Measurements from ENCODE around the gene TMEM266. TPM values are rescaled to one million over a fixed set of nuclear protein-coding genes. Genes with fewer than 3 reads are reported as not detected.
A peak's percentile ranks its signal among the peaks of the same experiment; 100 is the strongest.

The TMEM266 gene
- total and polyA plus RNA-seq, 2 donors, result 0.11 to 0.16 TPM

- 96% methylated on average over 7 of the region's 7 CpGs for WGBS
Measured at GRCh38 chr15:76180321-76180720, 120.5 kb downstream of the TMEM266 start.

GRCh38 chr15:76181705-76182107, 121.9 kb downstream of the TMEM266 start:
- Histone ChIP-seq H3K4me1 (ENCODE audit: insufficient read depth) (peaks cover 1% of the 10 kb centered on the region), H3K4me3 (ENCODE audit: low read depth, low read length) (no peak overlapping the region), H3K27ac (ENCODE audit: low read depth) (no peak overlapping the region), H3K36me3 (ENCODE audit: insufficient read depth) (no peaks in the 10 kb centered on the region)
- no peak for DNase-seq (ENCODE audit: extremely low spot score)
- WGBS, result 85% methylated on average over 9 of the region's 9 CpGs

More at GRCh38 chr15:76180321-76180720, 120.5 kb downstream of the TMEM266 start:
- no peak for DNase-seq (ENCODE audit: extremely low spot score)
- H3K4me3 ChIP-seq (ENCODE audit: low read depth, low read length), result no peak overlapping the region
- H3K36me3 ChIP-seq (ENCODE audit: insufficient read depth), result no peaks in the 10 kb centered on the region
- no peak overlapping the region for H3K27ac ChIP-seq (ENCODE audit: low read depth)
- peaks cover 1% of the 10 kb centered on the region for H3K4me1 ChIP-seq (ENCODE audit: insufficient read depth)

- Histone ChIP-seq H3K27ac (ENCODE audit: low read depth) (no peak overlapping the region), H3K4me1 (ENCODE audit: insufficient read depth) (peaks cover 1% of the 10 kb centered on the region), H3K36me3 (ENCODE audit: insufficient read depth) (no peaks in the 10 kb centered on the region), H3K4me3 (ENCODE audit: low read depth, low read length) (no peak overlapping the region)
- 60% methylated on average over 10 of the region's 10 CpGs for WGBS
- no peak for DNase-seq (ENCODE audit: extremely low spot score)
Measured at GRCh38 chr15:76183930-76184649, 124.3 kb downstream of the TMEM266 start.

GRCh38 chr15:76184650-76185035, 124.9 kb downstream of the TMEM266 start:
- 84% methylated on average over 13 of the region's 13 CpGs for WGBS
- H3K4me1 ChIP-seq (ENCODE audit: insufficient read depth), result peaks cover 1% of the 10 kb centered on the region
- no peak for DNase-seq (ENCODE audit: extremely low spot score)

GRCh38 chr15:76185716-76186115, 125.9 kb downstream of the TMEM266 start:
- Histone ChIP-seq H3K27ac (ENCODE audit: low read depth) (no peak overlapping the region), H3K4me3 (ENCODE audit: low read depth, low read length) (no peak overlapping the region), H3K36me3 (ENCODE audit: insufficient read depth) (no peaks in the 10 kb centered on the region), H3K4me1 (ENCODE audit: insufficient read depth) (peaks cover 1% of the 10 kb centered on the region)
- DNase-seq (ENCODE audit: extremely low spot score), result no peak
- WGBS, result 63% methylated on average over 3 of the region's 3 CpGs

More at GRCh38 chr15:76184650-76185035, 124.9 kb downstream of the TMEM266 start:
- Histone ChIP-seq H3K4me3 (ENCODE audit: low read depth, low read length) (no peak overlapping the region), H3K36me3 (ENCODE audit: insufficient read depth) (no peaks in the 10 kb centered on the region), H3K27ac (ENCODE audit: low read depth) (no peak overlapping the region)

DNA sequence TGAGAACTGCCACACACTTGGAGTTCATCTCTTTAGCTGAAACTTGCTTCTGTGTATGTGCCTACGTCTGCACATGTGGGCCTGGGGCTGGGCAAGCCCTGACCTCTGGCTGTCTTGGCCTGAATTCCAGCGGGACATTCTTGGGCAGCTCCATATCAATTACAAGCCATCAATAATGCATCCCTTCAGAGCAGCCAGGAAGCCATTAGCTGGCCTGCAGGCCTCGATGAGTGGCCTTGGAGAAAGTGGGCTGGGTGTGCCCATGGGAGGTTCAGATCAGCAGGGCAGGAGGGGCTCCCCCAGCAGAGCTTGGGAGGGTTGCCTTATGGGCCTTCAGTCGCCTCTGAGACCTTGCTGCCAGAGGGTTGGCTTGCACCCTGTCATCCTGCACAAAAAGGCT, 127.4 kb downstream of the TMEM266 start:
- WGBS, result 80% methylated on average over 4 of the region's 4 CpGs
- no peak for DNase-seq (ENCODE audit: extremely low spot score)

DNA sequence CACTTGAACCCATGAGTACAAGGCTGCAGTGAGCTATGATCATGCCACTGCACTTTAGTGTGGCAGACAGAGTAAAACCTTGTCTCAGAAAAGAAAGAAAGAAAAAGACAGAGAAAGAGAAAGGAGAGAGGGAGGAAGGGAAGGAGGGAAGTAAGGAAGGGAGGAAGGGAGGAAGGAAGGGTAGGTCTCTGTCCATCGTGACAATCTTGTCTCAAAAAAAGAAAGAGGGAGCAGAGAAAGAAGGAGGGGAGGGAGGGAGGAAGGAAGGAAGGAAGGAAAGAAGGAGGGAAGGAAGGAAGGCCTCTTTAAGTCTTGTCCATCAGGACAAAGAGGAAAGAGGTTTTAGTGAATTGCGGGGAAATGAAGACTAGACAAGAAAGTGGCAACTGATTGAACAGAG, 129.3 kb downstream of the TMEM266 start:
- no peak overlapping the region for H3K4me3 ChIP-seq (ENCODE audit: low read depth, low read length)
- no peak overlapping the region for H3K27ac ChIP-seq (ENCODE audit: low read depth)
- no peak for DNase-seq (ENCODE audit: extremely low spot score)
- 71% methylated on average over 2 of the region's 2 CpGs for WGBS
- H3K4me1 ChIP-seq (ENCODE audit: insufficient read depth), result peaks cover 1% of the 10 kb centered on the region
- no peaks in the 10 kb centered on the region for H3K36me3 ChIP-seq (ENCODE audit: insufficient read depth)

More for the DNA sequence above, 127.4 kb downstream of the TMEM266 start:
- Histone ChIP-seq H3K4me1 (ENCODE audit: insufficient read depth) (peaks cover 1% of the 10 kb centered on the region), H3K36me3 (ENCODE audit: insufficient read depth) (no peaks in the 10 kb centered on the region), H3K27ac (ENCODE audit: low read depth) (no peak overlapping the region), H3K4me3 (ENCODE audit: low read depth, low read length) (no peak overlapping the region)

DNA sequence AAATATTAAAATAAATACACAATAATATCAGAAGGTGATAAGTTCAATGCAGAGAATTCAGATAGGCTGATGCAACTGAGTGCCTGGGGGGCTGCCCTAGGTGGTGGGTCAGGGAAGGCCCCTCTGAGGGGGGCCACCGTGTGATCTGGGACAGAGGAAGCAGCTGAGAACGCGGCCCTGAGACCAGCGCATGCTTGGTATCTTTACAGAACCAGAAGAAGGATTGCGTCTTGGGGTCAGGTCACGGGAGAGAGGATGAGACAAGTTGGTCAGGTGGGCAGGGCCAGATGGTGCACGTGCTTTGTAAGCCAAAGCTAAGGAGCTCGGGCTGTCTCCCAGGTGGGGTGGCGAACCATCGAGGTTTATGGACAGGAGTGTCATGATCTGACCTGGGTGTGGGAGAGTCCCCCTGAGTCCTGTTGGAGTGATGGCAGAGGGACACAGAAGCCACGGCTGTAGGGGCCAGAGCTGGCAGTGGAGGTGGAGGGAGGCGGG, 130.3 kb downstream of the TMEM266 start:
- Histone ChIP-seq H3K27ac (ENCODE audit: low read depth) (no peak overlapping the region), H3K4me3 (ENCODE audit: low read depth, low read length) (no peak overlapping the region), H3K36me3 (ENCODE audit: insufficient read depth) (no peaks in the 10 kb centered on the region), H3K4me1 (ENCODE audit: insufficient read depth) (no peaks in the 10 kb centered on the region)
- 54% methylated on average over 12 of the region's 12 CpGs for WGBS
- DNase-seq (ENCODE audit: extremely low spot score), result no peak

- Histone ChIP-seq H3K27ac (ENCODE audit: low read depth) (no peak overlapping the region), H3K4me1 (ENCODE audit: insufficient read depth) (no peaks in the 10 kb centered on the region), H3K4me3 (ENCODE audit: low read depth, low read length) (no peak overlapping the region), H3K36me3 (ENCODE audit: insufficient read depth) (no peaks in the 10 kb centered on the region)
- peak; percentile 45 for DNase-seq (ENCODE audit: extremely low spot score)
- WGBS, result 20% methylated on average over 34 of the region's 34 CpGs
Measured at GRCh38 chr15:76190751-76191538, 131.2 kb downstream of the TMEM266 start.

- Histone ChIP-seq H3K27ac (ENCODE audit: low read depth) (no peak overlapping the region), H3K36me3 (ENCODE audit: insufficient read depth) (no peaks in the 10 kb centered on the region), H3K4me3 (ENCODE audit: low read depth, low read length) (no peak overlapping the region), H3K4me1 (ENCODE audit: insufficient read depth) (no peaks in the 10 kb centered on the region)
- WGBS, result 61% methylated on average over 55 of the region's 55 CpGs
- no peak for DNase-seq (ENCODE audit: extremely low spot score)
Measured at GRCh38 chr15:76191539-76192244, 131.9 kb downstream of the TMEM266 start.

DNA sequence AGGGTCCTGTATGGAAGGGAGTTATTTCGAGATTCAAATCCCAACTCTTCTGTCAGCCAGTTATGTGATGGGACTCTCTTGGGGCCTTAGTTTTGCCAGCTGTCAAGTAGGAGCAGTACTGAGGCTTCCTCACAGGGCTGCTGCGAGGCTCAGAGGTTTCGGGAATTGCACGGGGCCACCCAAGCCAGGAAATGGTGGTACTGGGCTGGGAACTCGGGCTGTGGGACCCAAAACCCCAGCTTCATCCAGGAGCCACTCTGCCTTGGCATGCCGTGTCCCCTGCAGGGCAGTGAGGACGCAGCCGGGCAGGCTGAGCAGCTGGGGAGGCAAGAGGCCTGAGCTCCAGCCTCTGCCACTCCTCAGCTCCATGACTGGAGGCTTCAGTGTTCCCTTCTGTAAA, 132.9 kb downstream of the TMEM266 start:
- DNase-seq (ENCODE audit: extremely low spot score), result no peak
- Histone ChIP-seq H3K27ac (ENCODE audit: low read depth) (no peak overlapping the region), H3K36me3 (ENCODE audit: insufficient read depth) (no peaks in the 10 kb centered on the region), H3K4me1 (ENCODE audit: insufficient read depth) (no peaks in the 10 kb centered on the region), H3K4me3 (ENCODE audit: low read depth, low read length) (no peak overlapping the region)
- WGBS, result 96% methylated on average over 8 of the region's 8 CpGs

GRCh38 chr15:76193934-76194333, 134.1 kb downstream of the TMEM266 start:
- Histone ChIP-seq H3K4me3 (ENCODE audit: low read depth, low read length) (no peak overlapping the region), H3K27ac (ENCODE audit: low read depth) (no peak overlapping the region), H3K4me1 (ENCODE audit: insufficient read depth) (peaks cover 1% of the 10 kb centered on the region), H3K36me3 (ENCODE audit: insufficient read depth) (no peaks in the 10 kb centered on the region)
- no peak for DNase-seq (ENCODE audit: extremely low spot score)
- 74% methylated on average over 8 of the region's 8 CpGs for WGBS

- Histone ChIP-seq H3K4me1 (ENCODE audit: insufficient read depth) (peaks cover 1% of the 10 kb centered on the region), H3K36me3 (ENCODE audit: insufficient read depth) (no peaks in the 10 kb centered on the region), H3K4me3 (ENCODE audit: low read depth, low read length) (no peak overlapping the region), H3K27ac (ENCODE audit: low read depth) (no peak overlapping the region)
- no peak for DNase-seq (ENCODE audit: extremely low spot score)
- WGBS, result 93% methylated on average over 7 of the region's 7 CpGs
Measured at GRCh38 chr15:76195506-76196268, 135.9 kb downstream of the TMEM266 start.

Data from urinary bladder (tissue), 4 donors.